DMS114 treated with DMSO at 0.1 percent for 48 hours (cell line): ENCODE data around the gene HMOX2.

Experiments used
- DNase-seq: peaks from one replicate; lab custom pipeline; 2025; ENCODE audit not compliant: unreplicated experiment; lab: John Stamatoyannopoulos, UW

The HMOX2 gene

DNA sequence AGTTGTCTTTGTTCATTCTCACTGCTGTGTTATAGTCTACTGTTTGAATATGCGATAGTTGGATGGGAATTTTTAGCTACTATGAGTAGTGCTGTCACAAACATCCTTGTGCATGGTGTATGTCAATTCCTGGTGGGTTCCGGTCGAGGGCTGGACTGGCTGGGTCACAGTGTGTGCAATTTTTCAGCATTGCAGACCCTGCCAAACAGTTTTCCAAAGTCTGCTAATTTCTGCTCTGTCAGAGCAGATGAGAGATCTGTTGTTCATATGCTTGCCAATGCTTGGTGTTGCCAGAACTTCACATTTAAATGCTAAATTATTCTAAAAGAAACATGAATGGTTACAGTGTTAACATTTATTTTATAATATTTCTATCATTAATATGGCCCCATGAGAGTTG, 76.3 kb downstream of the HMOX2 start:
- no peak for DNase-seq

DNA sequence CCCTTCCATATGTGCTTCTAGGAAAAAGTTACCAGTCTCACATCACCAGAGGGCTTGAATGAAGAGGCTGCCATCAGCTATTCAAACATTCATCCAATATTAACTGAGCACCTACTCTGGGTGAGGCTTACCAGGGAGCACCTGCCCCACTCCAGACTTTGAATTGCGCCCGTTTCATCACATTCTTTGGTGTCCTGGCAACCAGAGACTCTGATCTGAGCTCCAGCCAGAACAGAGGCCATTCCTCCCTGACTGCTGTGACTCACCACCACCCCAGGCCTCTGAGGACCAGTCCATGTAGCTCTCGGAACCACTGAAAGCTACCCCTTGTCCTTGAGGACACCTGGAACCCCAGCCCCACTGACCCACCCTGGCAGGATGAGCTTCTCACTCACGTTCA, 79.9 kb downstream of the HMOX2 start, which contains the start of gene C16orf96:
C16orf96 (plus strand) TSS at position 229 of the 400 bp plus-strand sequence; CDS start at position 379, 150 bp downstream.
- DNase-seq, result no peak

- DNase-seq, result no peak
These were observed 80.4 kb downstream of the HMOX2 start for GRCh38 chr16:4556580-4556979.

- DNase-seq, result no peak
These were observed 81.8 kb downstream of the HMOX2 start for GRCh38 chr16:4557973-4558372.
